Uterus (tissue), 4 donors: ENCODE results near the gene REL. TPM values are rescaled to one million over a fixed set of nuclear protein-coding genes. Genes with fewer than 3 reads are reported as not detected.

Experiments used
- DNase-seq, 2 donors: peaks; one replicate each; pipeline ENCODE4 v3.0.0-alpha.2; 2019 to 2020
- H3K27ac ChIP-seq, 2 donors: fragments of 200-600 bp; sonication (generic); 1 replicate in 1 of 2; 2 replicates in 1 of 2; pipeline ENCODE4 v1.5.1; 2016 to 2018
- H3K27me3 ChIP-seq, 2 donors: fragments of 200-600 bp; sonication (generic); one replicate each; pipeline ENCODE4 v1.5.1; 2018 to 2019; ENCODE audit warnings: control low read depth in 1 of 2
- H3K36me3 ChIP-seq, 2 donors: fragments of 200-600 bp; sonication (generic); one replicate each; pipeline ENCODE4 v1.5.1; 2019; ENCODE audit warnings: control low read depth in 1 of 2
- H3K4me1 ChIP-seq, 2 donors: fragments of 200-600 bp; sonication (generic); one replicate each; pipeline ENCODE4 v1.5.1; 2018 to 2019; ENCODE audit warnings: control low read depth in 1 of 2
- H3K4me3 ChIP-seq, 2 donors: fragments of 200-600 bp; sonication (generic); 1 replicate in 1 of 2; 2 replicates in 1 of 2; pipeline ENCODE4 v1.5.1; 2018 to 2019; ENCODE audit warnings: mild to moderate bottlenecking in 1 of 2
- H3K9me3 ChIP-seq, 2 donors: fragments of 200-600 bp; sonication (generic); one replicate each; pipeline ENCODE4 v1.5.1; 2019; ENCODE audit warnings: control low read depth in 1 of 2
- CTCF ChIP-seq, 4 experiments: fragments of 200-600 bp in 2 of 4; fragments of 450-650 bp in 2 of 4; sonication (generic) in 2 of 4; IDR thresholded peaks; one replicate each; pipeline ENCODE4 v1.5.1; 2016 to 2019; ENCODE audit warnings: antibody characterized with exemption in 4 of 4, mild to moderate bottlenecking in 2 of 4, moderate library complexity in 1 of 4
- POLR2A ChIP-seq, 2 donors: fragments of 450-650 bp; IDR thresholded peaks; one replicate each; pipeline ENCODE4 v1.6.1; 2016; ENCODE audit warnings: antibody characterized with exemption in 2 of 2, mild to moderate bottlenecking in 1 of 2, moderate library complexity in 1 of 2
- intact Hi-C: fragments of 100-400 bp; cut with DNase I; formaldehyde crosslinking; loops from one replicate; pipeline ENCODE4 v1.15.1; 2023; ENCODE audit warnings: low total_unique reads
- total RNA-seq, 4 donors: library from RNA; depleted of rRNA in 3 of 4; stranded (reverse); fragments of >200 nt in 3 of 4; gene quantifications; one replicate each; pipeline versions ENCODE4 v1.1.0 to v1.2.4, GENCODE V29; 2014 to 2023
- donor health status: DM: yes; HTN: yes; CAD: no.

The REL gene
- total RNA-seq, 4 donors from 2014 or later: 1.8 to 21.0 (median 12.2) TPM

- Histone ChIP-seq H3K4me3 (no peak overlapping the region), H3K36me3 (no peaks in the 10 kb centered on the region), H3K27me3 (no peaks in the 10 kb centered on the region), H3K4me1 (no peaks in the 10 kb centered on the region), H3K9me3 (no peaks in the 10 kb centered on the region), H3K27ac (no peak overlapping the region)
- DNase-seq: no peak
- TF ChIP-seq POLR2A (IDR thresholded peaks at IDR 0.05) (no peak), CTCF (IDR thresholded peaks at IDR 0.05) (no peak)
- intact Hi-C loops: no loop called here
These were observed 44.3 kb upstream of the REL start for GRCh38 chr2:60837123-60837522.

- H3K9me3 ChIP-seq: no peaks in the 10 kb centered on the region
- no peaks in the 10 kb centered on the region for H3K4me1 ChIP-seq
- no peaks in the 10 kb centered on the region for H3K27me3 ChIP-seq
- H3K36me3 ChIP-seq: no peaks in the 10 kb centered on the region
- H3K27ac ChIP-seq: no peak overlapping the region
- no peak for TF ChIP-seq POLR2A (IDR thresholded peaks at IDR 0.05)
- no peak for TF ChIP-seq CTCF (IDR thresholded peaks at IDR 0.05)
- no peak for DNase-seq
- no peak overlapping the region for H3K4me3 ChIP-seq
- intact Hi-C loops: no loop called here
These were observed 42.9 kb upstream of the REL start for GRCh38 chr2:60838481-60838880.

GRCh38 chr2:60839126-60839813 is 42.1 kb upstream of the REL start:
- Histone ChIP-seq H3K4me1 (no peaks in the 10 kb centered on the region), H3K9me3 (no peaks in the 10 kb centered on the region), H3K4me3 (no peak overlapping the region), H3K27ac (no peak overlapping the region), H3K27me3 (no peaks in the 10 kb centered on the region), H3K36me3 (no peaks in the 10 kb centered on the region)
- intact Hi-C loops: no loop called here
- TF ChIP-seq CTCF (IDR thresholded peaks at IDR 0.05) (no peak), POLR2A (IDR thresholded peaks at IDR 0.05) (no peak)
- DNase-seq: no peak

GRCh38 chr2:60840880-60841279 is 40.5 kb upstream of the REL start:
- Histone ChIP-seq H3K4me1 (no peaks in the 10 kb centered on the region), H3K36me3 (no peaks in the 10 kb centered on the region), H3K4me3 (no peak overlapping the region), H3K9me3 (no peaks in the 10 kb centered on the region), H3K27ac (no peak overlapping the region), H3K27me3 (no peaks in the 10 kb centered on the region)
- intact Hi-C loops: no loop called here
- no peak for DNase-seq
- TF ChIP-seq POLR2A (IDR thresholded peaks at IDR 0.05) (no peak), CTCF (IDR thresholded peaks at IDR 0.05) (no peak)

- TF ChIP-seq POLR2A (IDR thresholded peaks at IDR 0.05): no peak
- no peak for TF ChIP-seq CTCF (IDR thresholded peaks at IDR 0.05)
- no peaks in the 10 kb centered on the region for H3K4me1 ChIP-seq
- no peaks in the 10 kb centered on the region for H3K36me3 ChIP-seq
- intact Hi-C loops: no loop called here
- no peak overlapping the region for H3K27ac ChIP-seq
- no peaks in the 10 kb centered on the region for H3K9me3 ChIP-seq
- DNase-seq: no peak
- no peak overlapping the region for H3K4me3 ChIP-seq
- no peaks in the 10 kb centered on the region for H3K27me3 ChIP-seq
These were observed 38.4 kb upstream of the REL start for GRCh38 chr2:60843006-60843405.
